Measurements from ENCODE around the gene FAF2. TPM values are rescaled to one million over a fixed set of nuclear protein-coding genes. Genes with fewer than 3 reads are reported as not detected.

Gene FAF2
- total and polyA plus RNA-seq, 7 donors: 4.2 to 24.6 (median 18.6) TPM

- TF ChIP-seq POLR2AphosphoS5 (IDR thresholded peaks at IDR 0.05) (no peak), CTCF (IDR thresholded peaks at IDR 0.05) (no peak), POLR2A (IDR thresholded peaks at IDR 0.05) (no peak), EP300 (IDR thresholded peaks at IDR 0.05) (no peak)
- H3K27me3 ChIP-seq: peaks cover 0 to 4% (median 0%) of the 10 kb centered on the region in 3 donors
- no peak for DNase-seq
- intact Hi-C loops (cut with DNase I): loop anchor here (2.0 kb wide), 1 partner anchor 97 kb away; no protein-coding TSS in a partner anchor
- WGBS, 2 donors: 87 to 90% methylated on average over 9 of the region's 9 CpGs
- no peaks in the 10 kb centered on the region for H3K9me3 ChIP-seq
- H3K4me1 ChIP-seq: peaks cover 0 to 27% (median 22%) of the 10 kb centered on the region in 4 donors
- no peak overlapping the region for H3K4me3 ChIP-seq
- H3K27ac ChIP-seq: no peak overlapping the region
- H3K36me3 ChIP-seq: no peaks in the 10 kb centered on the region
Measured at GRCh38 chr5:176446028-176446665, 2.0 kb upstream of the FAF2 start.

GRCh38 chr5:176446884-176447590 lies 1.1 kb upstream of the FAF2 start:
- DNase-seq: peak; percentile 69

GRCh38 chr5:176447591-176447977 lies 601 bp upstream of the FAF2 start:
- intact Hi-C loops (cut with DNase I): loop anchor here (2.0 kb wide), 1 partner anchor 95 kb away; no protein-coding TSS in a partner anchor

More at GRCh38 chr5:176446884-176447590, 1.1 kb upstream of the FAF2 start:
- Histone ChIP-seq H3K36me3 (no peaks in the 10 kb centered on the region), H3K27me3 (no peaks in the 10 kb centered on the region), H3K27ac (peak overlapping the region; percentile 94 to 98 (median 96)), H3K4me3 (peak overlapping the region; percentile 65 to 99 (median 94)), H3K9me3 (no peaks in the 10 kb centered on the region), H3K4me1 (peaks cover 0 to 27% (median 23%) of the 10 kb centered on the region in 4 donors)
- 13 to 14% methylated on average over 27 of the region's 27 CpGs for WGBS, 2 donors
- TF ChIP-seq POLR2AphosphoS5 (IDR thresholded peaks at IDR 0.05): no peak
- TF ChIP-seq EP300 (IDR thresholded peaks at IDR 0.05): no peak
- no peak for TF ChIP-seq CTCF (IDR thresholded peaks at IDR 0.05)
- no peak for TF ChIP-seq POLR2A (IDR thresholded peaks at IDR 0.05)
- intact Hi-C loops (cut with DNase I): loop anchor here (2.0 kb wide), 1 partner anchor 96 kb away; no protein-coding TSS in a partner anchor

GRCh38 chr5:176450077-176450476 lies 1.9 kb downstream of the FAF2 start:
- Histone ChIP-seq H3K4me1 (peaks cover 0 to 27% (median 25%) of the 10 kb centered on the region in 4 donors), H3K4me3 (no peak overlapping the region), H3K27me3 (no peaks in the 10 kb centered on the region), H3K9me3 (no peaks in the 10 kb centered on the region), H3K36me3 (peaks cover 0 to 10% (median 0%) of the 10 kb centered on the region in 4 donors), H3K27ac (no peak overlapping the region)
- no peak for TF ChIP-seq POLR2AphosphoS5 (IDR thresholded peaks at IDR 0.05)
- TF ChIP-seq CTCF (IDR thresholded peaks at IDR 0.05): no peak
- TF ChIP-seq POLR2A (IDR thresholded peaks at IDR 0.05): no peak
- no peak for TF ChIP-seq EP300 (IDR thresholded peaks at IDR 0.05)
- intact Hi-C loops (cut with DNase I): no loop called here
- 85 to 86% methylated on average over 1 of the region's 1 CpG for WGBS, 2 donors
- DNase-seq: no peak

More at GRCh38 chr5:176447591-176447977, 601 bp upstream of the FAF2 start:
- Histone ChIP-seq H3K4me3 (peak overlapping the region; percentile 65 to 99 (median 94)), H3K4me1 (peaks cover 0 to 27% (median 25%) of the 10 kb centered on the region in 4 donors), H3K27me3 (no peaks in the 10 kb centered on the region), H3K36me3 (no peaks in the 10 kb centered on the region), H3K27ac (peak overlapping the region; percentile 94 to 98 (median 96)), H3K9me3 (no peaks in the 10 kb centered on the region)
- WGBS, 2 donors: 0% methylated on average over 34 of the region's 34 CpGs
- TF ChIP-seq EP300 (IDR thresholded peaks at IDR 0.05) (no peak), POLR2AphosphoS5 (IDR thresholded peaks at IDR 0.05) (peak in 1 of 4 donors; percentile 8)
- no peak for DNase-seq
